Esophagus squamous epithelium (tissue), 5 donors: ENCODE measurements around the gene TRMT2A. TPM values are rescaled to one million over a fixed set of nuclear protein-coding genes. Genes with fewer than 3 reads are reported as not detected.

Experiments
- DNase-seq: peaks from one replicate; lab custom pipeline; 2025; lab: John Stamatoyannopoulos, UW
- H3K27ac ChIP-seq, 4 donors: fragments of 200-600 bp; sonication (generic); one replicate each; pipeline ENCODE4 v1.5.1; 2016 to 2019; ENCODE audit warnings: mild to moderate bottlenecking in 1 of 4
- H3K27me3 ChIP-seq, 4 donors: fragments of 200-600 bp; sonication (generic); 1 replicate in 3 of 4; 2 replicates in 1 of 4; pipeline versions ENCODE4 v1.5.1 to v1.6.0; 2017 to 2021; ENCODE audit warnings: antibody characterized with exemption in 1 of 4
- H3K36me3 ChIP-seq, 3 donors: fragments of 200-600 bp; sonication (generic); one replicate each; pipeline ENCODE4 v1.5.1; 2016 to 2019
- H3K4me1 ChIP-seq, 3 donors: fragments of 200-600 bp; sonication (generic); one replicate each; pipeline ENCODE4 v1.5.1; 2017 to 2019
- H3K4me3 ChIP-seq, 4 donors: fragments of 200-600 bp; sonication (generic); 1 replicate in 3 of 4; 2 replicates in 1 of 4; pipeline ENCODE4 v1.5.1; 2016 to 2019; ENCODE audit warnings: mild to moderate bottlenecking in 2 of 4, moderate library complexity in 1 of 4
- H3K9me3 ChIP-seq, 3 donors: fragments of 200-600 bp; sonication (generic); one replicate each; pipeline ENCODE4 v1.5.1; 2016 to 2019
- POLR2A ChIP-seq, 4 donors: fragments of 450-650 bp; IDR thresholded peaks; one replicate each; pipeline ENCODE4 v1.6.1; 2017; ENCODE audit warnings: antibody characterized with exemption in 4 of 4, mild to moderate bottlenecking in 4 of 4, moderate library complexity in 3 of 4
- WGBS, 2 donors: methylation state at CpG; one replicate each; pipeline ENCODE4 v1.1.5; 2018; 5-methylcytosine and 5-hydroxymethylcytosine counted together
- intact Hi-C: fragments of 100-400 bp; cut with DNase I; formaldehyde crosslinking; loops from one replicate; pipeline ENCODE4 v1.15.0; 2022
- total RNA-seq, 4 donors: library from RNA; depleted of rRNA; stranded (reverse); fragments of >200 nt; gene quantifications; one replicate each; pipeline ENCODE4 v1.1.0, GENCODE V29; 2016
- TF ChIP-seq, protein P1 (sequence below), 6 experiments: fragments of 450-650 bp in 4 of 6; fragments of 200-600 bp in 2 of 6; sonication (generic) in 2 of 6; IDR thresholded peaks; one replicate each; pipeline ENCODE4 v1.5.1; 2016 to 2019; ENCODE audit warnings: antibody characterized with exemption in 6 of 6, mild to moderate bottlenecking in 4 of 6, moderate library complexity in 4 of 6
- donor health status: DM: yes; HTN: yes; CAD: no.

Gene TRMT2A
- total RNA-seq, 4 donors from 2014 or later: 30.9 to 58.6 (median 41.3) TPM

DNA sequence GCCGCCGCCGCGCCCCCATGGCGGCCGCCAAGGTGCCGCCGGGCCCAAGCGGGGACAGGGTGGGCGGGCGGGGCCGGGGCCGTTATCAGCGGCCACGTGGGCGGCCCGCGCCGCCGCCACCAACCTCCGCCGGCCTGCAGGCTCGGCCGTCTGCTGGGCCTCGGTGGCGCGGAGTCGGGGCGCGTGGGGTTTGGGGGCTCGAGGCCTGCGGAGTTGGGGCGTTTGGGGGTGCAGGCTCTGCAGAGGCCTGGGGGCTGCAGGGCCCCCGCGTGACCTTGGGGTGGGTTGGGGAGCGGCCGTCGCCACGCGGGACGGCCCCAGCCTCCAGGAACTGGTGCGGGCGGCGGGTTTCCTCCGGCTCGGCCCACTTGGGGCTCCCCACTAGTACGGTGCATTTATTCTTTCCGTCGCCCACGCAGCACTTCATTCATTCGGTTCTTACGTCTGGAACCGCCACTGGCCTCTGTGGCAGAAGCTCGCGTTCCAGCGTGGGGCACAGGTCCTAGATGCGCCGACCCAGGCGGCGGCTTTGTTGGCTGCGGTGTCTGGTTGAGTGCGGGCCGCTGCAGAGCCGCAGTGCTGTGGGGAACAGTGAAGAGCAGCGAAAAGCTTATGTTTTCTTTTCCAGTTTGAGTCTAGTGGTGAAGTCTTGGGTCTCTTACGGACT lies 740 bp upstream of the TRMT2A start:
- peak overlapping the region; percentile 71 to 93 (median 90) for H3K27ac ChIP-seq
- peak overlapping the region; percentile 77 to 90 (median 85) for H3K4me3 ChIP-seq
- 1 to 2% methylated on average over 12 to 15 of the region's 66 CpGs for WGBS, 2 donors
- intact Hi-C loops: loop anchor here (10.0 kb wide), 2 partner anchors 93 to 143 kb away; partner anchors contain the start of gene TANGO2
- peaks cover 30 to 77% (median 30%) of the 10 kb centered on the region in 3 donors for H3K4me1 ChIP-seq
- TF ChIP-seq, protein P1, sequence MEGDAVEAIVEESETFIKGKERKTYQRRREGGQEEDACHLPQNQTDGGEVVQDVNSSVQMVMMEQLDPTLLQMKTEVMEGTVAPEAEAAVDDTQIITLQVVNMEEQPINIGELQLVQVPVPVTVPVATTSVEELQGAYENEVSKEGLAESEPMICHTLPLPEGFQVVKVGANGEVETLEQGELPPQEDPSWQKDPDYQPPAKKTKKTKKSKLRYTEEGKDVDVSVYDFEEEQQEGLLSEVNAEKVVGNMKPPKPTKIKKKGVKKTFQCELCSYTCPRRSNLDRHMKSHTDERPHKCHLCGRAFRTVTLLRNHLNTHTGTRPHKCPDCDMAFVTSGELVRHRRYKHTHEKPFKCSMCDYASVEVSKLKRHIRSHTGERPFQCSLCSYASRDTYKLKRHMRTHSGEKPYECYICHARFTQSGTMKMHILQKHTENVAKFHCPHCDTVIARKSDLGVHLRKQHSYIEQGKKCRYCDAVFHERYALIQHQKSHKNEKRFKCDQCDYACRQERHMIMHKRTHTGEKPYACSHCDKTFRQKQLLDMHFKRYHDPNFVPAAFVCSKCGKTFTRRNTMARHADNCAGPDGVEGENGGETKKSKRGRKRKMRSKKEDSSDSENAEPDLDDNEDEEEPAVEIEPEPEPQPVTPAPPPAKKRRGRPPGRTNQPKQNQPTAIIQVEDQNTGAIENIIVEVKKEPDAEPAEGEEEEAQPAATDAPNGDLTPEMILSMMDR (IDR thresholded peaks at IDR 0.05): no peak
- TF ChIP-seq POLR2A (IDR thresholded peaks at IDR 0.05): no peak
- no peaks in the 10 kb centered on the region for H3K27me3 ChIP-seq
- no peak for DNase-seq
- peaks cover 13 to 69% (median 14%) of the 10 kb centered on the region in 3 donors for H3K36me3 ChIP-seq
- H3K9me3 ChIP-seq: no peaks in the 10 kb centered on the region

DNA sequence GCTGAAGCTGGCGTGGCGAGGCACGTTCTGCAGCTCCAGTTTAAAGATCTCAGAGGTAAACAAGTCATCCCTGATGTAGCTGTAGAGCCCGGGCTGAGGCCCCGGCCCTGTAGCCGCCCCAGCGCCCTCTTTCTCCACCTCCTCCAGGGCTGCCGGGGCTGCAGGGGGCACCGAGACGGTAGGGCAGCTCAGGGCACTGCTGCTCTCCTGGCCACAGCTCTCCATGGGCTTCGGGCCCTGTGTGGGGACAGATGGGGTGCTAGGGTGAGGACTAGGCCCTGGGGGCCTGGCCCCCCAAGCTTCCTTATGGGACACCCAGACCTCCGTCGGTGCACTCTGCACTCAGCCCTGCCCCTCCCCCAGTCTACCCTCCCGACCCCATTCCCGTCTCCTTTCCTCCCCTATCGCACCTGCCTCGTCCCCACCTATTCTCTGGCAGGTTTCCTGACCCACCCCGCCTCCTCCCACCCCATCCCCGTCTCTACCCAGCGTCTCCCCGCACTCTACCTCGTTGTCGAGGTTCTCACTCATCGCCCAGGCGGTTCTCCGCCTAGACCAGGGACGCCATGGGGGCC lies 563 bp downstream of the TRMT2A start:
- Histone ChIP-seq H3K27me3 (no peaks in the 10 kb centered on the region), H3K27ac (peak overlapping the region; percentile 89 to 93 (median 92)), H3K9me3 (no peaks in the 10 kb centered on the region), H3K4me3 (peak overlapping the region; percentile 77 to 90 (median 85)), H3K4me1 (peaks cover 30 to 72% (median 30%) of the 10 kb centered on the region in 3 donors), H3K36me3 (peaks cover 9 to 71% (median 18%) of the 10 kb centered on the region in 3 donors)
- no peak for TF ChIP-seq POLR2A (IDR thresholded peaks at IDR 0.05)
- TF ChIP-seq, protein P1 (IDR thresholded peaks at IDR 0.05): no peak
- intact Hi-C loops: loop anchor here (10.0 kb wide), 2 partner anchors 92 to 142 kb away; partner anchors contain the start of gene TANGO2
- WGBS, 2 donors: 0 to 8% methylated on average over 8 to 14 of the region's 27 CpGs
- DNase-seq: no peak

DNA sequence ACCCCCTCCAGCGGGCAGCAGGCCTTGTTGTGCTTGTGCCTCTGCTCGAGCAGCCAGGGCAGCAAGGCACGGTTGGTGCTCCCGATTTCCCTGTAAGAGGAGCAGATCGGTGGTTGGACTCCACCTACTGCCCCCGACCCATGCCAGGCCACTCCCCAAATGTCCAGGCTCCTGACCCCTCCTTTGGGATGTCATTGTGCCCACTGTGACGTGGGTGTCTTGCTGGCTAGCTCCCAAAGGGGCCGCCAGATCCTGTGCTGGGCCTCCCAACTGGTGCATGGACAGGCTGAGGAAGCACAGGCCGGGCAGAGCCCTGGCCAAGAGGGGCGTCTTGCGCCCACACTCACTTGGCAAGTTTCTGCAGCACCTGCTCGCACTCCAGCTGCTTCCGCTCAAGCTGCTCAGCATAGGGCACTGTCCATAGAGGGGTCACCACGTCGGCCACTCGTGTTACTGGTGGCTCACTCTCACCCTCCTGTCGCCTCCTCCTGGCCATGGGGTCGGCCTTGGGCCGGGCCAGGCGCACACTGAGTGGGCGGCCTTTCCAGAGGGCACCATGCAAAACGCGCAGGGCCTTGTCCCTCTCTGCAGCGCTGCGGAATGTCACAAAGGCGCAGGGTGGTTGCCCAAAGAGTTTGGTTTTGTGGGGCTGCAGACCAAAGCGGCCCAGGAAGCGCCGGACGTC lies 1.2 kb downstream of the TRMT2A start, which contains the start of gene RANBP1:
Gene RANBP1 (plus strand): TSS at position 414 of the 685 bp plus-strand sequence. CDS start 81 bp downstream, at position 495.
- Histone ChIP-seq H3K36me3 (peaks cover 8 to 71% (median 18%) of the 10 kb centered on the region in 3 donors), H3K4me3 (peak within 1 kb of the TSS; percentile 77 to 90 (median 85)), H3K9me3 (no peaks in the 10 kb centered on the region), H3K27me3 (no peaks in the 10 kb centered on the region), H3K4me1 (peaks cover 30 to 66% (median 30%) of the 10 kb centered on the region in 3 donors), H3K27ac (peak within 1 kb of the TSS; percentile 89 to 93 (median 92))
- TF ChIP-seq POLR2A (IDR thresholded peaks at IDR 0.05): no peak
- TF ChIP-seq, protein P1 (IDR thresholded peaks at IDR 0.05): no peak
- no peak for DNase-seq
- 28 to 64% methylated on average over 5 to 9 of the region's 30 CpGs for WGBS, 2 donors
- intact Hi-C loops: loop anchor here (10.0 kb wide), 2 partner anchors 91 to 141 kb away; partner anchors contain the start of gene TANGO2

DNA sequence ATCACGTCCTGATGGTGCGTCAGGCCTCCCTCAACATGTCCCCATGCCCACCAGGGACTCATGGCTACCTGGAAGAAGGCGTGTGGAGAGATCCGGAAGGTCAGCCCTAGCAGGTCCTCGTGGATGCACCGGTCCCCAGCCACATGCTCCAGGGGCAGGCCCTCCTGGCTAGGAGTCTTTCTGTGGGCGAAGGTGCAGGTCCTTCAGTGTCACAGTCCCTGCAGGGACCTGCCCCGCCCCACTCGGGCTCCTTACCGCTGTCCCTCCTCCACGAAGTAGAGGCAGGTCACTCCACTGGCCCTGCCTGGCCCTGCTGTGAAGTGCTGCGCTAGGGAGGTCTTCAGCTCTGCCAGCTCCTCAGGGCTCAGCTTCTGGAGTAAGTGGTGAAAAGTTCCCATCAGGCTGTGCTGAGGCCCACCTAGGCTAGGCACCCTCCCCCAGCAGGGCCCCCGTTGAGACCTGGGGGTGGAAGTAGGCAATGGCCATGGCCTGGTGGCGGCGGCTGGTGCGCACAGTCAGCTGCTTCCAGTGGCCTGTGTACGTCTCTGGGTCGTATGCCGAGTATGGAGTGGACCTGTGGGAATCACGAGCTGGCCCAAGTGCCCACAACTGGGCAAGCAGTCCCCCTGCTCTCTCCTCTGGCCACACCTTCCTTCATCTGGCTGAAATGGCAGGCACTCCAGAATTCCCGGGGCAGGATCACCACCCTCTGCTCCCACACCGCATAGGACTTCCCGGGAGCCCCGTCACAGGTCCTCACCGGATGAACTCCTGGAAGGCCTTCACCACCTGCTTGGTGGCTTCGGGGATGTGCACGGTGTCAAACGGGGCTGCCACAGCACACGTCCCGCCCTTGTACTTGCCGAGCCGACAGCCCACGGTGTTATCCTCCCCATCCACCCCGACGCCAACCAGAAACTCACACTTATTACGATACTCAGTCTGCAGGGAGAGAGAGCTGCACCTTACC lies 2.2 kb downstream of the TRMT2A start:
- H3K27ac ChIP-seq: no peak overlapping the region
- no peaks in the 10 kb centered on the region for H3K27me3 ChIP-seq
- intact Hi-C loops: loop anchor here (10.0 kb wide), 2 partner anchors 90 to 140 kb away; partner anchors contain the start of gene TANGO2
- H3K9me3 ChIP-seq: no peaks in the 10 kb centered on the region
- TF ChIP-seq POLR2A (IDR thresholded peaks at IDR 0.05): no peak
- TF ChIP-seq, protein P1 (IDR thresholded peaks at IDR 0.05): no peak
- DNase-seq: no peak
- 85 to 92% methylated on average over 14 to 23 of the region's 36 CpGs for WGBS, 2 donors
- H3K36me3 ChIP-seq: peaks cover 9 to 71% (median 18%) of the 10 kb centered on the region in 3 donors
- H3K4me3 ChIP-seq: no peak overlapping the region
- peaks cover 26 to 56% (median 30%) of the 10 kb centered on the region in 3 donors for H3K4me1 ChIP-seq
